ENCODE results near the gene FBXL16.

DNA sequence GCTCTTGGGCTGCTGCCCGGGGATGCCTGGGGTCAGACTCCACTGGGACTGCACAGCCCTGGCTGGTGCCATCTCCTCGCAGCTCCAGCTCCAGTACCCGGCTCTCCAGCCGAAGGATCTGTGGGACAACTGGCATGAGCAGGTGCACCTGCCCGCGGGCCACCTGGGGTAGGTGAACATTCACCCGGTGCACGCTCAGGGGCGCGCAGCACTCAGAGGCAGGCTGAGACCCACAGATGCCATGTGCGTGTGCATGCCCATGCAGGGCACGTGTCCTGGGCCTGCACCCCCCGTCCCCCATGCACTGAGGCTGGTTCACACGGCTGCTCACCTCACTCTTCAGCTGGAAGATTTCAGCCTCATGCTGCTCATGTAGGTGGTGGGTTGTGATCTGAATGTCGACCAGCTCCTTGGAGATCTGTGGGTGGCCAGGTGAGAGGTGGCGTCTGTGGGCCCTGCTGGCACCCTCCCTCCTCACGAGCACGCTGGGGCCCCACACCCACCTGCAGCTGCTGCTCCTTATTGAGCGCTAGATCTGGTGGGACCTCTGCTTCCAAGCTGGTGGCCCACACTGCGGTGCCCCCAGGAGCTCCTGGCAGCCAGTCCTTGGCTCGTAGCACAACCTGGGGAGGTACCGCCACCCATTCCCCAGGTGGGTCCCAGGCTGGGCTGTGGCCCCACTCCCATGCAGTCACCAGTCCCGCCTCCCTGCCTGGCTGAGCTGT is 20.0 kb upstream of the FBXL16 start:
- TF ChIP-seq CTCF (optimal IDR thresholded peaks at IDR 0.05 in 1 of 3, IDR thresholded peaks at IDR 0.05 in 1 of 3, conservative IDR thresholded peaks at IDR 0.05 in 1 of 3; ENCODE audit: extremely low read depth in 1 of 3, insufficient read depth in 2 of 3, low read length in 3 of 3) (no peak), EZH2 (IDR thresholded peaks at IDR 0.05; ENCODE audit: low read length) (peak; percentile 2)

Measured in keratinocyte (primary cell).